ENCODE data around the gene PLPPR1.

DNA sequence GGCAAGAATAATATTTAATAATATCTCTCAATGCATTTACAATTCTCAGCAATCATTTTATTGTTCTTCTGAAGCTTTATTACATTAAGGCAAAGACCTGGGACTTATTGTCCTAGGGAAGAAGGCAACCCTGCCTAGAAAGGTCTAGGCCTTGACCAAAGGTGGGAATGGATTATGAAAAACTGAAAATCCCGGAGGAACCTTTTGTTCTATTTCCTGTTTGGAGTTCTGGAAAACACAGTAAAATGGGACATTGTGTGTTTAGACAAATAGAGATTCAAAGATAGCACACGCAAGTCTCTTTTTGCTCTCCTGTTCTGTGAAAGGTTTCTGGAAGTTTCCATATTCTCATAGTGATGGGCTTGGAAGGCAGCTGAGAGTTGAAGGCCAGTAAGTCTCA, 325.2 kb downstream of the PLPPR1 start:
- TF ChIP-seq CTCF (IDR thresholded peaks at IDR 0.05; ENCODE audit: low read length) = no peak
- no peak for TF ChIP-seq EZH2 (IDR thresholded peaks at IDR 0.05; ENCODE audit: borderline replicate concordance, low read length)

Measured in OCI-LY1 (cell line).